ENCODE data around the gene GMDS.

The GMDS gene

DNA sequence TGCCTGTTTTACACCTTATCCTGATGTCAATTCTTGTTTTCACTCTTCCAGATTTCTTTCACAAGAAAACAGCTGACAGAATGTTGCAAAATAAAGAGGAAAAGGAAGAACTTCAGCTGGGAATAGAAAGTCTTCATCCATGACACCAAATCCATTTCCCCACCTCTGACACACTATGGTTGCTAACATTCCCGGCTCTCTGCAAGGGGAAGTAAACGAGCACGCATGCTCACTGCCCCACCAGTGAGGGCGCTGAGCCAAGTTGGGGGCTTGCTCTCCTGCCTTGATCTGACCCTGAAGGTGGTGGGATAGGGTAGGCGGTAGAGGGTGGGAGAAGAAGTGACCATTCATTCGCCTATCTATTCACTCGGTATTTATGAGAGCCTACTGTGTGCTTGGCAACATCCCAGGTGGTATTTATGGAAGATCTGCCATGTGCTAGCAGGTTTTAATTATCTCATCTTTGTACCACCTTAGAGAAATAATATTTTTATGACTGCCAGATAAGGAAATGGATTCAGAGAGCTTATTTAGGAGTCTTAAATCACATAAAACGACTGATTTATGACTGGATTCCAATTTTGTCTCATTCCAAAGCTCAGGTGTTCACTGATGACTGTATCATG is 429.5 kb downstream of the GMDS start:
- no peak overlapping the region for H3K4me3 ChIP-seq (ENCODE audit: low read length)
- TF ChIP-seq, protein P1, sequence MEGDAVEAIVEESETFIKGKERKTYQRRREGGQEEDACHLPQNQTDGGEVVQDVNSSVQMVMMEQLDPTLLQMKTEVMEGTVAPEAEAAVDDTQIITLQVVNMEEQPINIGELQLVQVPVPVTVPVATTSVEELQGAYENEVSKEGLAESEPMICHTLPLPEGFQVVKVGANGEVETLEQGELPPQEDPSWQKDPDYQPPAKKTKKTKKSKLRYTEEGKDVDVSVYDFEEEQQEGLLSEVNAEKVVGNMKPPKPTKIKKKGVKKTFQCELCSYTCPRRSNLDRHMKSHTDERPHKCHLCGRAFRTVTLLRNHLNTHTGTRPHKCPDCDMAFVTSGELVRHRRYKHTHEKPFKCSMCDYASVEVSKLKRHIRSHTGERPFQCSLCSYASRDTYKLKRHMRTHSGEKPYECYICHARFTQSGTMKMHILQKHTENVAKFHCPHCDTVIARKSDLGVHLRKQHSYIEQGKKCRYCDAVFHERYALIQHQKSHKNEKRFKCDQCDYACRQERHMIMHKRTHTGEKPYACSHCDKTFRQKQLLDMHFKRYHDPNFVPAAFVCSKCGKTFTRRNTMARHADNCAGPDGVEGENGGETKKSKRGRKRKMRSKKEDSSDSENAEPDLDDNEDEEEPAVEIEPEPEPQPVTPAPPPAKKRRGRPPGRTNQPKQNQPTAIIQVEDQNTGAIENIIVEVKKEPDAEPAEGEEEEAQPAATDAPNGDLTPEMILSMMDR (IDR thresholded peaks at IDR 0.05; ENCODE audit: insufficient read depth, low read depth, low read length, missing control alignments): no peak
- DNase-seq (ENCODE audit: low read depth): no peak

DNA sequence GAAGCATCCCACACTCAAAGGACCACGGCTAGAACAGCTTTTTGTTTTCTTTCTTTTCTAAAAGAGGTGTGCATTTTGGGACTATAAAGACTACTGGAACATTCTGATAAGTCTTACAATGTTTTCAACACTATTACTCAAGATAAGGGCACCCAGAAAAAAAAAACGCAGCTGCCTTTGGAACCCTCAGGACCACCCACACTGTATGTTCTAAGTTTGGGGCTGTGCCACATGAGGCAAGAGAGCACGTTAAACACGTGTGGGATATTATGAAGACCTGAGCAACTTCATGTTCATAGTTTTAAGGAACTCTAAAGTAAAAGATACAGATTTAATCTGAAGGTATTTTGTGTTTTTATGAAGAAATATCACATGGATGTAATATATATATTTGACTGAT is 431.1 kb downstream of the GMDS start:
- DNase-seq (ENCODE audit: low read depth): no peak
- TF ChIP-seq, protein P1 (IDR thresholded peaks at IDR 0.05; ENCODE audit: insufficient read depth, low read depth, low read length, missing control alignments): no peak
- H3K4me3 ChIP-seq (ENCODE audit: low read length): no peak overlapping the region

DNA sequence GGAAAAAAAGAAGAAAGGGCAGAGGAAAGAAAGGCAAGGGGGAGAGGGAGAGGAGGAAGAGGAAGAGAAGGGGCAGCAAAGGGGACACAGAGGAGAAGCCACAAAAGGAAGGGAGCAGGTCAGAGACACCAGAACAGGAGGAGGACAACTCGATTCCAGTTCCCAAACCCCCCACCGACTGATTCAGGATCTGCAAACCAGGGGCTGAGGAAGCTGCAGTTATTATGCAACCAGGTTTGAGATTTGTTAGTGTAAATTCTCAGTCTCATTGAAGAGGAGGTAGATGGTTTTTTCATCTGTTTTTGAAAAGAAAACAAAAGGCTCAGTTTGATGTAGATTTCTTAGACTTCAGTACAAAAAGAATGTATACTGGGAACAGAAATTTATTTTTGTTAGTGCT is 432.9 kb downstream of the GMDS start:
- DNase-seq (ENCODE audit: low read depth): no peak
- TF ChIP-seq, protein P1 (IDR thresholded peaks at IDR 0.05; ENCODE audit: insufficient read depth, low read depth, low read length, missing control alignments): no peak
- no peak overlapping the region for H3K4me3 ChIP-seq (ENCODE audit: low read length)

DNA sequence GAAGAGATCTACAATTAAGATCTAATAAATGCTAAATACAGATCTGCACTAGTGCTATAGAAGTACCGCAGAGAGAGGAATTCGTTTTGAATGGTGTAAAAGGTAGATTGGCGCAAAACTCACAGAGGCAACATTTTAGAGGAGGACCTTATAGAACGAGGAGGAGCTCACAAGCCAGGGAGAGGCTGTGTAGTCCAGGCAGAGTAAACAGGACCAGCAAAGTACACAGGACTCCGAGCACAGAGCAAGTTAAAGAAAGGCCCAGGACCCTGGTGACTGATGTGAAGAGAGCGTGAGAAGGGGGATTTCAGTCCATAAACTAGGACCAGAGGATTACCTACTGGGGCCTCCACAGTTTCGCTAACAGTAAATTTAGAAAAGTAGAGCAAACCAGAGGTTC is 433.4 kb downstream of the GMDS start:
- TF ChIP-seq, protein P1 (IDR thresholded peaks at IDR 0.05; ENCODE audit: insufficient read depth, low read depth, low read length, missing control alignments): no peak
- no peak overlapping the region for H3K4me3 ChIP-seq (ENCODE audit: low read length)
- DNase-seq (ENCODE audit: low read depth): no peak

DNA sequence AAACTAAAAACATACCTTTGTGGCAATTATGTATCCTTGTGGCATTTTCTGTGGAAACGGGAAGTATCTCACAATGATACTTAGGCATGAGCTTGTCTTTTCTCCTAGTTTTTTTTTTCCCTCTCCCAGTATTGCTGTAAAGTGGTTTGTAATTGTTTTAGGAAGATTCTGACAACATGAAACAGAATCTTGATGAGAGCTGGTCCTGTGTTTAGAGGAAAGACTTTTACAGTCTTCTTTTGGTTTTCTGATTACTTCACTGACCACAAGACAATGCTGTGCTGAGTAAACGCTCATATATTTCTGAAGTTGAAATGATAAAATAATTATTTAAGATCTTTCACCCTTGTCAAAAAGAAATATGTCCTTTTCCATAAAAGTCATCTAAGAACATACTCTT is 434.5 kb downstream of the GMDS start:
- TF ChIP-seq, protein P1 (IDR thresholded peaks at IDR 0.05; ENCODE audit: insufficient read depth, low read depth, low read length, missing control alignments): no peak

DNA sequence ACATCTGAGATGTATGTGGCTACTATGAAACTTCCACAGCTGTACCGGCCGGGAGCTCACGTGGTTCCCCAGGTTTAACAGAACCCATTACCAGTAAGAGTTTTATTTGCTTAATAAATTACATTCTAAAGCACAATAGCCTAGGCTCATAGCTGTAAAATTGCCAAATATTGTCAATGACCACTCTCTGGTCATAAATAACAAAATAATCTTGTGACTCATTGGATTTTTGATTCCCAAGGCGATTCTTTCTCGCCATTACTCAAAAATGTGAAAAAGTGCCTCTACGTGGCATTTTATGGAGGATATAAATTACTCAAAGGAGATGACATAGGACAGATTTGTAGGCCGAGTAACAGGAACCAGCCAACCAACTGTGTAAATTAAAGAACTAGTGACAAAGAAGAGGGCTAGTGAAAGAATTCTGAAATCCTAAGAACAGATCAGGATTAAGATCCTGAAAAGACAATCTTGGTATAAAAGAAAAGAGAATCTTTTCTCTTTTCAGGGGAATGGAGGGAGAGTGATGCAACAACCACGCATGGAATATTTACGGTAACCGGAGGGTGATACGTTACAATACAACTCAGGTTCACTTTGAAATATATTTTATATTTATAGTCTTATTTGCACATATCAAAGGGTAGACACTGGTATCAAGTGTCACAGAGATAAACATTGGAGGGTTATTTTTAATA is 436.0 kb downstream of the GMDS start:
- TF ChIP-seq, protein P1 (IDR thresholded peaks at IDR 0.05; ENCODE audit: insufficient read depth, low read depth, low read length, missing control alignments): no peak
- no peak for DNase-seq (ENCODE audit: low read depth)
- no peak overlapping the region for H3K4me3 ChIP-seq (ENCODE audit: low read length)

More for the DNA sequence above, 434.5 kb downstream of the GMDS start:
- H3K4me3 ChIP-seq (ENCODE audit: low read length): no peak overlapping the region
- DNase-seq (ENCODE audit: low read depth): no peak

DNA sequence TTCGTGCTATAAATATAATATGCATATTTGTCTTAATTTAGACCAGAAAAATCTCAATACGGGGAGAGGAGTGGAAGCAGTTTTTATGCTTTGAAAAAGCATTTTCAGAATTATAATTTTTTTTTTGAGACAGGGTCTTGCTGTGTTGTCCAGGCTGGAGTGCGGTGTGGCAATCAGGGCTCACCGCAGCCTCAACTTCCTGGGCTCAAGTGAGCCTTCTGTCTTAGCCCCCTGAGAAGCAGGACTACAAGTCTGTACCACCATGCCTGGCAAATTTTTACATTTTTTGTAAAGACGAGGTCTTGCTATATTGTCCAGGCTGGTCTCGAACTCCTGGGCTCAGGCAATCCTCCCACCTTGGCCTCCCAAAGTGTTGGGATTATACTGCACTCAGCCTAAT is 438.5 kb downstream of the GMDS start:
- TF ChIP-seq, protein P1 (IDR thresholded peaks at IDR 0.05; ENCODE audit: insufficient read depth, low read depth, low read length, missing control alignments): no peak
- no peak for DNase-seq (ENCODE audit: low read depth)
- no peak overlapping the region for H3K4me3 ChIP-seq (ENCODE audit: low read length)

Measured in epithelial cell of esophagus (primary cell).